HL-60/S4 (cell line): Measurements from ENCODE around the gene SELENOF.
"Not testable (repeated sequence)": the region's sequence is repeated elsewhere in the genome, so short reads cannot be mapped to it uniquely, and the experiment has no call there.

ENCODE experiments used
- in situ Hi-C: fragments of 300-500 bp; cut with MboI; formaldehyde crosslinking; loops from 2 replicates; pipeline ENCODE4 v1.14.3; 2022; ENCODE audit warnings: low sequenced_read_pairs

SELENOF gene

GRCh38 chr1:86822459-86822858 lies 91.5 kb downstream of the SELENOF start:
- in situ Hi-C loops, result no loop called here

GRCh38 chr1:86821956-86822355 lies 92.0 kb downstream of the SELENOF start:
- in situ Hi-C loops, result no loop called here

GRCh38 chr1:86819970-86820369 lies 94.0 kb downstream of the SELENOF start:
- in situ Hi-C loops, result not testable (repeated sequence)

- in situ Hi-C loops, result not testable (repeated sequence)
Observed at GRCh38 chr1:86817246-86817826, 96.6 kb downstream of the SELENOF start.

GRCh38 chr1:86814118-86814517 lies 99.8 kb downstream of the SELENOF start:
- in situ Hi-C loops, result not testable (repeated sequence)
